DND-41 (cell line): ENCODE measurements around the gene SEMA4B.

Experiments
- CTCF ChIP-seq: IDR thresholded peaks from 2 replicates; pipeline ENCODE4 v1.5.1; 2012; ENCODE audit warnings: borderline replicate concordance, low read length, moderate library complexity, mild to moderate bottlenecking; ENCODE audit not compliant: poor library complexity, severe bottlenecking; ENCODE audit errors: extremely low read depth
- EZH2 ChIP-seq: IDR thresholded peaks from 3 replicates; pipeline ENCODE4 v1.6.1; 2012; ENCODE audit warnings: borderline replicate concordance, low read depth, mild to moderate bottlenecking, moderate library complexity, low read length, inconsistent platforms; ENCODE audit not compliant: severe bottlenecking

- TF ChIP-seq EZH2 (no peak), CTCF (no peak)
These were observed 1.8 kb downstream of the SEMA4B start for GRCh38 chr15:90202929-90203328.
